NOMO-1 (cell line): ENCODE results near the gene ZNF792.
"Not testable (repeated sequence)": the region's sequence is repeated elsewhere in the genome, so short reads cannot be mapped to it uniquely, and the experiment has no call there.

ENCODE experiments used
- DNase-seq, 2 experiments: peaks; one replicate each; lab custom pipeline; 2025; ENCODE audit not compliant: unreplicated experiment in 2 of 2; lab: John Stamatoyannopoulos, UW

Gene ZNF792

DNA sequence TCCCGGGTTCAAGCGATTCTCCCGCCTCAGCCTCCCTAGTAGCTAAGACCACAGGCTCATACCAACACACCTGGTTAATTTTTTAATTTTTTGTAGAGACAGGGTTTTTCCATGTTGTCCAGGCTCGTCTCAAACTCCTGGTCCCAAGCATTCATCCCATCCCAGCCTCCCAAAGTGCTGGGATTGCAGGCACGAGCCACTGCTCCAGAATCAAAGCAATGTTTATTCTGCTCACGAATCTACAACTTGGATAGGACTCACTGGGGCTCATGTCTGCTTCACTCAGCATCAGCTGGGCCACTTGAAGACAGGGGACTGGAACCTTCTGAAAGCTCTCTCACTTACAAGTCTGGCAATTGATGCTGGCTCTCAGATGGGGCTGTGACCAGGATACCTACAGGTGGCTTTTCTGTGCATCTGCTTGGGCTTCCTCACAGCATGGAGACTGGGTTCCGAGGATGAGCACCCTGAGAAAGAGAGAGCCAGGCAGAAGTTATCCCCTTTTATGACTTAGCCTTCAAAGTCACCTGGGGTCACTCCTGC is 8.2 kb upstream of the ZNF792 start:
- no peak for DNase-seq

DNA sequence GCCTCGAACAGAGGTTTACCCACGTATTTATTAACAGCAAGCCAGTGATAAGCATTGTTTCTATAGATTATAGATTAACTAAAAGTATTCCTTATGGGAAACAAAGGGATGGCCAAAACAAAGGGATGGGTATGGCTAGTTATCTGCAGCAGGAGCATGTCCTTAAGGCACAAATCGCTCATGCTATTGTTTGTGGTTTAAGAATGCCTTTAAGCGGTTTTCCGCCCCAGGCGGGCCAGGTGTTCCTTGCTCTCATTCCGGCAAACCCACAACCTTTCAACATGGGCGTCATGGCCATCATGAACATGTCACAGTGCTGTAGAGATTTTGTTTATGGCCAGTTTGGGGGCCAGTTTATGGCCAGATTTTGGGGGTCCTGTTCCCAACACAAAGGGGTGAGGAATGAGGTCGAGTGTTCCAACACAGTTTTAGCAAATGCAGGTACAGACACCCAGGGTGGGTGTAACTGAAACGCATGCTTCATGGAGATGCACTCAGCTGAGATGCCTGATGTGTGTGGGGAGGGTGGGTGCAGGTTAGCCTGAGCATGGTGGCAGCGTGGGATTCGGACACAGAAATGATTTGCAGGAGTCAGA is 6.3 kb upstream of the ZNF792 start:
- not testable (repeated sequence) for DNase-seq

DNA sequence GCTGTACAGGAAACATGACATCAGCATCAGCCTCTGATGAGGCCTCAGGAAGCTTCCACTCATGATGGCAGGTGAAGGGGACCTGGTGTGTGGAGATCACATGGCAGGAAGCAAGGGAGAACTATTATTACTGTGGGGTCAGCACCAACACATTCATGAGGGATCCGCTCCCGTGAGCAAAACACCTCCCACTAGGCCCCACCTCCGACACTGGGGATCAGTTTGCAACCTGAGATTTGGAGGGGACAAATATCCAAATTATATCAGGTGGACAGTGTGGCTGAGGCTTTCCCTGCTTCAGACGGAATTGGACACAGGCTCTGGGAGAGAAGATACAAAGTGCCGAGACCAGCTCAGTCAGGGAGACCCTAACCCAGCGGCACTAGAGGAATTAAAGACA is 5.7 kb upstream of the ZNF792 start:
- no peak for DNase-seq

DNA sequence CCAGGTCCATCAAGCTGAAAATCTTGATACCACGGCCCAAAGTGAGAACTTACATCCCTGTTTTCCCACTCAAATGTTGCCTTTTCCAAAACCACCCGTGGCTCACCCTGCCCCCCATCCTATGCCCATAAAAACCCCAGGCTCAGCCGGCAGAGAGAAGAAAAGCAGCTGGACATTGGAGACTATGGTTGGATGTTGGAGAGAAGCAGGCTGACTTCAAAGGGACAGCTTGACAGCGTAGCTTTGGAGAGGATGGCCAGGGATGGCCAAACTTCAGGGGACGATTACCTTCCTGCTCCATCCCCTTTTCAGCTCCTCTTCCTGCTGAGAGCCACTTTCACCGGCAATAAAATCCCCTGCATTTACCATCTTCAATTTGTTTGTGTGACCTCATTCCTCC is 3.5 kb upstream of the ZNF792 start:
- DNase-seq: no peak

DNA sequence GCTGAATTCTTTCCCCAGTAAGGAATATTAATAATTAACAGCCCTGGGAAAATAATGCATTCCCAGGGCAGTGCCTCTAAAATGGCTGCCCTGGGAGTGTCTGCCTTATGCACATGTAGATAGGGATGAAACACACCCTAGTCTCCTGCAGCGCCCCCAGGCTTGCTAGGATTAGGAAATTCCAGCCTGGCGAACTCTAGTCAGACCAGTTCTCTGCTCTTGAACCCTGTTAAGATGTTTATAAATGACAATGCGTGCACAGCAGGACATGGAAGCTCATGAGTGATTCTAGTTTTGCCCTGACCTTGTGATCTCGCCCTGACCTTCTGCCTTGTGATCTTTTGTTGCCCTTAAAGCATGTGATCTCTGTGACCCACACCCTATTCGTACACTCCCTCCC is 1.5 kb upstream of the ZNF792 start:
- not testable (repeated sequence) for DNase-seq

DNA sequence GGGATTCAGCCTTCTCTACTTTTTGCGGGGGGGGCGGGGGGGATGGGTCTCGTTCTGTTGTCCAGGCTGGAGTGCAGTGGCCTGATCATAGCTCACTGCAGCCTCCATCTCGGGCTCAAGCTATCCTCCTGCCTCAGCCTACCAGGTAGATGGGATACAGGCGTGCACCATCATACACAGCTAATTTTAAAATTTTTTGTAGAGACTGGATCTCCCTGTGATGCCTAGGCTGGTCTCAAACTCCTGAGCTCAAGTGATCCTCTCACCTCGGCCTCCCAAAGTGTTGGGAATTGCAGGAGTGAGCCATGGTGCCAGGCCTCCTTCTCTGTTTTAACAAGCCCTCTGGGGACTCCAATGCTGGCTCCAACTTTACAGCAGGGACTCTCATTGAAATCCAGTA is 569 bp upstream of the ZNF792 start:
- DNase-seq: no peak

DNA sequence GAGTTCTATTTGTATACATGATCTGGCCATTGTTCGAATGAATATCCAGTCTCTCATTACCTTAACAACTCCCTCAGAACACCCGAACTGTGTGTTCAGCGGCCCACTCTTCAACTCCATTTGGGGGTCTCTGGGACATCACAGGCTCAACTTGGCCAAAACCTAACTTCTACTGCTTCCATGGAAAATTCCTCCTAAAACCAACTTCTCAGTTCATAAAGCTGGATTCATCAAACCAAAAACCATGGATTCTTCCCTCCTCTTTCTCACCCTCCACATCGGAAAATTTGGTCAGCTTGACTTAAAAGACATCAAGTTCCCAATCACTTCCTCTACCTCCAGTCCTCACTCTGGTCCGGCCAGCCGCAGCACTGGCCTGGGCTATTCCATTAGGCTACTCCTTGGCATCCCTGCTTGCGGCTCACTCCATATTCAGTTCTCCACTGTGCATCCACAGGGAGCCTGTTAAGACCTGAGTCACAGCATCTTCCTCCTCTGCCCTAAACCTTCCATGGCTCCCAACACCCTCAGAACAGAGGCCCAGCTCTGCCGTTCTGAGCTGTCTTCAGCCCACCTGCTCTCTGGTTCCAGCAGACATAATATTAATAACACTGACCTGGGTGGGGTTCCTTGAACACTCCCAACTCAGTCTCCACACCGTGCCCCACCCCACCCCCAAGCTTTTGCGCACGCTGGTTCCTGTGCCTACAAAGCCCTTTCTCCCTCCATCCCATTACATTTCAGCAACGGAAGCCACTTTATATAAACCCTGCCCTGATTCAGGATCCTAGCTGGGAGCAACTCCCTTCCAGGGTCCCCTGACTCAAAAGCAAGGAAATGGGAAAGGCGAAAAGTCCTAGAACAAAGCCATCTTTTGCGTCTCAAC is 1.1 kb downstream of the ZNF792 start:
- DNase-seq: no peak

DNA sequence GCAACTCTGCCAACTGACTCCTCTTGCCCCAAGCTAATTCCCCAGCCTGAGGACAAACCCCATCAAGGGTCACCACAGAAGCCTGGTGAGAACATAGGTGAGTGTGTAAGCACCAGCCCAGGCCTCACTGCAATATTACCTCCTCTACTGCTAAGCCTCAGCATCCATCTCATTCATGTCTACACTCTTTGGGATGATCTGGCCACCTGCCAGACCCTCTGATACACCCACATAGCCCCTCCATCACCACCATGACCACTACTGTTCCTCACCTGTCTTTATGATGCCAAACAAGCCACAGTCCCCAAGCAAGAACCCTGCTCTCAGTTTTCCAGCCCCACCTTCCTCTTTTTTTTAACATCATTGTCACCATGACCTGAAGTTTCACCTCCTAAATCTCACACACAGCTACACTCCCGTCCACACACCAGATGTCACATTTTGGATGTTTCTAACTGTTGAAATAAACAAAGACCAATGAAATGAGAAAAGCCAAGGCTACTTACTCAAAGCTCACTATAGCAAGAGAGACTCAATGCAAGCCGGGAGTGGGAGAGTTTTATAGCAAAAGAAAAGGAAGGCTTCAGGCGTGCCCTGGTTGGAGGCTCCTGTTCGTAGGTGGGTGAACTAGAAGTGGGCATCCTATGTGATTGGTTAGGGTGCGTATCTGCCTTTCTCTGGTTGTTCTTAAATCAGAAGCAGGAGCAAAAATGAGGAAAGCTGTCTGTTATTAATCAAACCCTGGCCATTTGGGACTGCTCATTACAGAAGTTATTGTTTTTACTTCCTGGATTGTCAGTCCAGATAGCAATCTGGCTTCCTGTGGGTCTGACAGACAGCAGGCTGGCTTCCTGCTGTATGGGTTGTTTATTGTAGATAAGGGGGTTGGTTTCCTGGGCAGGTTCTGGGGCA is 2.0 kb downstream of the ZNF792 start:
- no peak for DNase-seq

DNA sequence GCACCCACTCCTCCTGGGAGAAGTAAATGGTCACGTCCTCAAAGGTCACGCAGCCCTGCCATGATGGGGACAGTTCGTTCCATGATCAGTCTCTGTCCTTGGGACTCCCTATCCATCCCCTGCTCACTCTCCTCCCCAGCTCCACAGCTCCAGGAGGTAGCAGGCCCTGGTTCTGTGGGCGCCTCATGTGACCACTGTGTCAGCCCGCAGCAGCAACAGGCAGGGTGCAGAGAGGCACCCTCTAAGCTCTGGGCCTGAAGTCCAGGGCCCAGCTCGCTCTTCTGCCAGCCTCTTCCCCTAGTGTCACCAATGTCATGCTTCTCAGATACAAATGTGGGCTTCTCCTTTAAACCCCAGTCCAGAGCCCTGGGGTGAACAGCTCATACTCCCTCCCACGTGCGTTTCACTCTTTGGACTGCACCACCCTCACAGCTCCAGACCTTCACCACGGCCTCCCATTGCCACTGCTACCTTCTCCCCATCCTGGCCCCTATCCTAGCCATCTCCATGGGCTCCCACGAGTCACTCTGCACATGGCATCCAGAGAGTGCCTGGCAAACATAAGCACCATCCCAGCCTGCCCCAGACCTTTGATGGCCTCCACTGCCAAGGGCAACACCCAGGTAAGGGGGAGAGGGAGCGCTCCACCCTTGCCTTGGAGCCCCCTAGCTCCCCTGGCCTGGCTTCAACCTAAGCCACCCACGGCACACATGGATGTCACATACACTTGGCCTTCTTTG is 2.9 kb downstream of the ZNF792 start:
- no peak for DNase-seq

DNA sequence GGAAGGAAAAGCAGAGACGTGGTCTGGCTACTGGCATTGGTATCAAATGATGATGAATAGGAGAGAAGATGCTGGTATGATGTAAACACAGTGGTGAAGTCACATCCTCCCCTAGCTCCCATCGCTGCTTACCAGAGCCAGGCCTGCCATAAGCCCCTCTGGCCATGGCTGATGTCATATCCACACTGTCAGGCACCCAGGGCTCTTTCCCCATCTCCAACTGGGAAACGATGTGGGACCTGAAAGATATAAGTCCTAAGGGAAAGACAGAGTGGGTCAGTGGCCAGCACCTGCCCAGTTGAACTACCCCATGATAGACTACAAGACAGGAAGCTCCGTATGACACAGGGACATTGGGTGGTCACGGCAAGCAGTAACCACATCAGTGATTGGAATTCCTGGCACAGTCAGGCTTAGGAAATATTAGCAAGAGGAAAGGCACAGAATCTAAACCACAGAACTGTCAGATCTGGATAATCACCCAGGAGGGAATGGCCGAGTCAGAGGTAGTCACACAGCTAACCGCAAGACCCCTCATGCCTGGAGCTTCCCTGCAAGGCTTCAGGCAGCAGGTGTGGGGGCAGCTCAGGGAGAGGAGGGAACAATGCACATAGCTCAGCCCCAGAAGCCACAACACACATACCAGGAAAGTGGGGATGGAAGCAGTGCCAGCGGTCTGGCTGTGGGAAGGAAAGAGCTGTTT is 3.8 kb downstream of the ZNF792 start:
- no peak for DNase-seq

DNA sequence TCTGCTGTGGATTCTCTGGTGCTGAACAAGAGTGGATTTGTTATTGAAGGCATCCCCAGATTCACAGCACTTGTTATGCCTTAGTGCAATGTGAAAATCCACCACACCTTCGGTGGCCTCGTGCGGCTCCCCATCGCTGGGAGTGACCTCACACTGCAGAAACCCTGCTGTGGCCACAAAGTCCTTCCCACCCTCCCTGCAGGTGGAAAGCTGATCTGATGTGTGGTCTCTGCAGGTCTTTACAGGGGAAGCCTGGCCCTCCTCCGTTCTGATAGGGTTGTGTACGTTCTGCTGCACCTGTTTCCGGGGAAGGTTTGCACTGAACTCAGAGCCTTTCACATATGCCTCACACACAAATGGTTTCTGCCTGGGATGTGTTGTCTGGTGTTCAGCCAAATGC is 5.0 kb downstream of the ZNF792 start:
- DNase-seq: no peak

DNA sequence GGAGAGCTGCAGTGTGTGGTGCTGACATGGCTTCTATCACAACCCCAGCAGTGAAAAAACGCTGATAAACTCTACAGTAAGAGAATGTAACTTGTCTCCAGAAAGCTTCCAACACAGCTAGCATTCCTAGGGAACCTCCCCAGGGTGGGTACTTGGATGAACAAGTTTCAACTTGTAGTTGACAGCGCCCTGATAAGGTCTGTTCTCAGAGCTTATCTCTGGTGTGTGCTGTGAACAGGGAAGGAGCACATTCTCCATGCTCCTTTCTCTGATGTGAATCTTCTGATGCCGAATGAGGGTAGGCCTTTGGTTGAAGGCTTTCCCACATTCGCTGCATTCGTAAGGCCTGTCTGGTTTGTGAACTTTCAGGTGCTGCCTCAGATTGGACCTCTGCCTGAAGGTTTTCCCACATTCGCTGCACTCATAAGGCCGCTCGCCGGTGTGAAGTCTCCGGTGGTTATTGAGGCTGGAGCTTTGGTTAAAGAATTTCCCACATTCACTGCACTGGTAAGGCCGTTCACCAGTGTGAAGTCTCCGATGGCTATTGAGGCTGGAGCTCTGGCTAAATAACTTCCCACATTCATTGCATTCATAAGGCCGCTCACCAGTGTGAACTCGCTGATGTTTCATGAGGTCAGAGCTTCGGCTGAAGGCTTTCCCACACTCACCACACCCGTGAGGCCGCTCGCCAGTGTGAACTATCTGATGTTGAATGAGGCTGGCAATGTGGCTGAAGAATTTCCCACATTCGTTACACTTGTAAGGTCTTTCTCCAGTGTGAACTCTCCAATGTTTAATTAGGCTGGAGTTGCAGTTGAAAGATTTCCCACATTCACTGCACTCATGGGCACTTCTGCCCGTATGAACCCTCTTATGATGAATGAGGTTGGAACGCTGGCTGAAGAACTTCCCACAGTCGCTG is 5.9 kb downstream of the ZNF792 start:
- no peak for DNase-seq

DNA sequence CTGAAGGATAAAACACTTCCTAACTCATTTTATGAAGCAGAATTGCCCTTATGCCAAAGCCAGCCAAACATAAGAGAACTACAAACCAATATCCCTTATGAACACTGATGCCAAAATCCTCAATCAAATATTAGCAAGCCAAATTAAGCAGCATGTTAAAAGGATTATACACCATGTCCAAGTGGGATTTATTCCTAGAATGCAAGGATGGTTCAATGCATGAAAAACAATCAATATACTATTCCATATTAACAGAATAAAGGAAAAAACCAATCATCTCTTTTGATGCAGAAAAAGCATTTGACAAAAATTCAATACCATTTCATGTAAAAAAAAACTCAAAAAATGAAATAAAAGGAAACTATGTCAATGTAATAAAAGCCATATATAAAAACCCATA is 10.9 kb downstream of the ZNF792 start:
- no peak for DNase-seq

DNA sequence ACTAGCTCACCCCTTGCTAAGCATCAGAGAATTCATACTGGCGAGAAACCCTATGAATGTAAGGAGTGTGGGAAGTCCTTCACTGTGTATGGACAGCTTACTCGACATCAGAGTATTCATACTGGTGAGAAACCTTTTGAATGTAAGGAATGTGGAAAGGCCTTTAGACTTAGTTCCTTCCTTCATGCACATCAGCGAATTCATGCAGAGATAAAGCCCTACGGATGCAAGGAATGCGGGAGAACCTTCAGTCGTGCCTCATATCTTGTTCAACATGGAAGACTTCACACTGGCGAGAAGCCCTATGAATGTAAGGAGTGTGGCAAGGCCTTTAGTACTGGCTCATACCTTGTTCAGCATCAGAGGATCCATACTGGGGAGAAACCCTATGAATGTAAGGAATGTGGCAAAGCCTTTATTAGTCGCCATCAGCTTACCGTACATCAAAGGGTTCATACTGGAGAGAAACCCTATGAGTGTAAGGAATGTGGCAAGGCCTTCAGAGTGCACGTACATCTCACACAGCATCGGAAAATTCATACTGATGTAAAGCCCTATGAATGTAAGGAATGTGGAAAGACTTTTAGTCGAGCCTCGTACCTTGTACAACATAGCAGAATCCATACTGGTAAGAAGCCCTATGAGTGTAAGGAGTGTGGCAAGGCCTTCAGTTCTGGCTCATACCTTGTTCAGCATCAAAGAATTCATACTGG is 20.0 kb downstream of the ZNF792 start:
- no peak for DNase-seq

DNA sequence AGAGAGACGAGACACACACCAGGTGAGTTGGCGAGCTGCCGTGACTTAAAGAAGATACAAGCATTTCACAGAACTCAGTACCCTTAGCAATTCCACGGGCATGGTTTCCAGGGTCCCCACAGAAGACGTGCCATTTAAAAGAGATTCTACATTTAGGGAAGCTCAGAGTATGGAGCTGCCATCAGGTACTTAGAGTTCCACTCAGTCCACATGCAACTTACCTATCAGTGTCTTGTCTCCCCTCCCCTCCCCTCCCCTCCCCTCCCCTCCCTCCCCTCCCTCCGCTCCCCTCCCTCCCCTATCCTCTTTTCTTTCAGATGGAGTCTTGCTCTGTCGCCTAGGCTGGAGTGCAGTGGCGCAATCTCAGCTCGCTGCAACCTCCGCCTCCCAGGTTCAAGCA is 25.1 kb downstream of the ZNF792 start:
- no peak for DNase-seq

DNA sequence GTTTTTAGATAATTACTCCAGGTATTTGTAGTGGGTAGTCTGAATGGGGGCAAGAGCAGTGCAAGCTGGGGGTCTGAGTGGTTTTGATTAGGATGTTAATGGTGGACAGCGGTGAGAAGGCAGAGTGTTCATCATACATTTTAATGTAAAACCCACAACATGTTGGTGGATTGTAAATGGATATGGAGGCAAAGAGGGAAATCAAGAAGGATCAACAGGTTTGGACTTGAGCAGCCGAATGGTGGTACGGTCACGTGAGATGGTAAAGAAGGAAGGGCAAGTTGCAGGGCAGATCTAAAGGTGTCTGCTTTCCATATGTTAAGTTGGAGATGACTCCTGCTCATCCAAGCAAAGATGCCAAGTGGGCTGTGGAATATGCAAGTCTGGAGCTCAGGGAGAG is 27.8 kb downstream of the ZNF792 start:
- no peak for DNase-seq

DNA sequence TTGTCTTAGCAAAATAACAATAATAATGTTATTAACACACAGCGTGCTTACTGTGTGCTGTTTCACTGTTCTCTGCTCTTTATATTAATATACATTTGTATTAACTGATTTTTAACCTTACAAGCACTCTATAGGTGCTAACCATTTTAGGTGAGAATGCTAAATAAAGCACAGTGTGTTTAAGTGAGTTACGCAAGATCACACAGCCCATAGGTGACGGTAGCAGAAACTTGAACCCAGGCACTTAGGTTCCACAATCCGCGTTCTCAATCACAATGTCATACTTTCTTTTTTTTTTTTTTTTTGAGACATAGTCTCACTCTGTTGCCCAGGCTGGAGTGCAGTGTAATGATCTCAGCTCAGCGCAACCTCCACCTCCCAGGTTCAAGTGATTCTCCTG is 31.5 kb downstream of the ZNF792 start:
- DNase-seq: no peak

DNA sequence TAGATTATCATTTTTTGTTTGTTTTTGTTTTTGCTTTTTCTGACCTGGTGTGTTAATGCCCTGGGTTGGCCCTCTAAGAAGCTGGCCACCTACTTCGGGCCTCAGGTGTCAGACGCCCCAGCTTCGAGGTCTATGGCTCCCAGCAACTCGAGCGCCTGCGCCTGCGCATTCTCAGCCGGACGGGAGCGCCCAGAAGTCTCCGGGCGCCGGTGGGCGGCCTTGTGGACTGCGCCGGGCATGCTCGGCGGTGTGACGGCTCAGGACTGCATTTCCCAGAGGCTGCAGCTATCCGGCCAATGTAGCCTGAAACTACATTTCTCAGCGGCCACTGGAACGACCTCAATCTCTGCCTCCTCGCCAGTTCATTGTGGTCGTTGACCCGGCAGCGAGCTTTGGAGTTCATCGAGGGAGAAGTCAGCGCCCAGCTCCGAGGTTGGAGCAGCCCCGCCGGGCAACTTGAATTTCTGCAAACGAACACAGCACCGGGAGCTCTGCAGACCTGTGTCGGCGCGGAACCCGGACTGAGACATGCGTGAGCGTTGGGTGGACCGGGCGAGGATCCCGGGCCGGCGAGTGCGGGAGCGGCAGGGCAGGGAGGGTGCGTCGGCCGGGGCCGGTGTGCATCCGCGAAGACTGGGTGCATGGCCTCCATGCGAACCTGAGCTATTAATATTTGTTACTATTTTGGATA is 37.2 kb downstream of the ZNF792 start, which contains the start of gene ZNF30:
TSS of gene ZNF30 (plus strand) at position 219 of the 691 bp plus-strand sequence. CDS start 3,045 bp downstream, outside the sequence.
- DNase-seq: no peak
